Measurements from ENCODE around the gene SPEG. TPM values are rescaled to one million over a fixed set of nuclear protein-coding genes. Genes with fewer than 3 reads are reported as not detected.

The SPEG gene
- total and polyA plus RNA-seq, 4 donors: 3.7 to 15.6 (median 9.6) TPM

DNA sequence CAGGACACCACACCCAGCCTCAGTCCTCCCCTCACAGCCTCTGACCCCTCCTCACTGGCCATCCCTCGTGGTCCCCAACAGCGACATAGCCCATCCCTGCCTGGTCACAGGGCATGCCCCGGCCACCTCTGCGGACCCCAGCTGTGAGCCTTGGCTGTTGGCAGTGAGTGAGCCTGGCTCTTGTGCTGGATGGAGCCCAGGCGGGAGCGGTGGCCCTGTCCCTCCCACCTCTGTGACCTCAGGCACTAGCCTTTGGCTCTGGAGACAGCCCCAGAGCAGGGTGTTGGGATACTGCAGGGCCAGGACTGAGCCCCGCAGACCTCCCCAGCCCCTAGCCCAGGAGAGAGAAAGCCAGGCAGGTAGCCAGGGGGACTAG is 8.6 kb upstream of the SPEG start:
- WGBS, 2 donors: 78 to 92% methylated on average over 7 of the region's 7 CpGs
- Histone ChIP-seq H3K4me3 (no peak overlapping the region), H3K36me3 (ENCODE audit: control insufficient read depth in 4 of 4, insufficient read depth in 4 of 4, low read length in 4 of 4) (no peaks in the 10 kb centered on the region), H3K9me3 (ENCODE audit: control insufficient read depth in 4 of 4, insufficient read depth in 3 of 4, low read length in 3 of 4) (no peaks in the 10 kb centered on the region), H3K27ac (ENCODE audit: low read depth in 1 of 2, low read length in 1 of 2) (peak overlapping the region in 1 of 2 donors; percentile 41), H3K27me3 (ENCODE audit: control insufficient read depth in 3 of 3, insufficient read depth in 3 of 3, low read length in 2 of 3) (no peaks in the 10 kb centered on the region), H3K9ac (ENCODE audit: insufficient read depth in 1 of 2, low read length in 2 of 2) (no peak overlapping the region), H3K4me1 (ENCODE audit: control insufficient read depth in 5 of 5, insufficient read depth in 5 of 5, low read length in 5 of 5) (peaks cover 0 to 16% (median 4%) of the 10 kb centered on the region in 5 donors)
- ATAC-seq (ENCODE audit: insufficient read depth, low FRiP score) (no peak), DNase-seq (no peak)
- TF ChIP-seq, protein P1, sequence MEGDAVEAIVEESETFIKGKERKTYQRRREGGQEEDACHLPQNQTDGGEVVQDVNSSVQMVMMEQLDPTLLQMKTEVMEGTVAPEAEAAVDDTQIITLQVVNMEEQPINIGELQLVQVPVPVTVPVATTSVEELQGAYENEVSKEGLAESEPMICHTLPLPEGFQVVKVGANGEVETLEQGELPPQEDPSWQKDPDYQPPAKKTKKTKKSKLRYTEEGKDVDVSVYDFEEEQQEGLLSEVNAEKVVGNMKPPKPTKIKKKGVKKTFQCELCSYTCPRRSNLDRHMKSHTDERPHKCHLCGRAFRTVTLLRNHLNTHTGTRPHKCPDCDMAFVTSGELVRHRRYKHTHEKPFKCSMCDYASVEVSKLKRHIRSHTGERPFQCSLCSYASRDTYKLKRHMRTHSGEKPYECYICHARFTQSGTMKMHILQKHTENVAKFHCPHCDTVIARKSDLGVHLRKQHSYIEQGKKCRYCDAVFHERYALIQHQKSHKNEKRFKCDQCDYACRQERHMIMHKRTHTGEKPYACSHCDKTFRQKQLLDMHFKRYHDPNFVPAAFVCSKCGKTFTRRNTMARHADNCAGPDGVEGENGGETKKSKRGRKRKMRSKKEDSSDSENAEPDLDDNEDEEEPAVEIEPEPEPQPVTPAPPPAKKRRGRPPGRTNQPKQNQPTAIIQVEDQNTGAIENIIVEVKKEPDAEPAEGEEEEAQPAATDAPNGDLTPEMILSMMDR (IDR thresholded peaks at IDR 0.05; ENCODE audit: control extremely low read depth, extremely low read depth): no peak

DNA sequence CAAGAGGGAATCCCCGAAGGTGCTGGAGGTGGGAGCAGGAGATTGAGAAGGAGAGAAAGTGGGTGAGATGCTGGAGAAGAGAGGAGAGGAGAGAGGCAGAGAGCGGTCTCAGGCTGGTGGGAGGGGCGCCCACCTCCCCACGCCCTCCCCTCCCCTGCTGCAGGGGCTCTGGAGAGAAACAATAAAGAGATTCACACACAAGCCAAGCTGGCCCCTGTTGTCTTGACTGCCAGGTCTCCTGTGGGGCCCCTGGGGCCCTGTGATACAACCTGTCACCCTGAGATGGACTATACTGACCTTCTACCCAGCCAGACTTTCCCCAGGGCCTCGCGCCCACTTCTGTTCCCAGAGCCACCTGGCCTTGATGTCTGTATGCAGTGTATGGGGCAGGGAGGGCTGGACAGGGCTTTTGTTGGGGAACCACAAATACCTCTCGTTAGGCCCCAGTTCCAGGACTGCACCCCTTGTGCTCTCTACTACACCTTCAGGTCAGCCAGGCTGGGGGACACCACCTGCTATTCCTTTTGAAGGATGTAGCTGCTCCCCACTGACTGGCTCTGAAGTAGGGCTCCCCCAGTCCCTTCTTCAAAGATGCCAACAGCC is 8.0 kb upstream of the SPEG start:
- no peaks in the 10 kb centered on the region for H3K9me3 ChIP-seq (ENCODE audit: control insufficient read depth in 4 of 4, insufficient read depth in 3 of 4, low read length in 3 of 4)
- H3K27ac ChIP-seq (ENCODE audit: low read depth in 1 of 2, low read length in 1 of 2): peak overlapping the region in 1 of 2 donors; percentile 41
- peaks cover 0 to 16% (median 4%) of the 10 kb centered on the region in 5 donors for H3K4me1 ChIP-seq (ENCODE audit: control insufficient read depth in 5 of 5, insufficient read depth in 5 of 5, low read length in 5 of 5)
- no peak overlapping the region for H3K4me3 ChIP-seq
- ATAC-seq (ENCODE audit: insufficient read depth, low FRiP score) (no peak), DNase-seq (no peak)
- H3K9ac ChIP-seq (ENCODE audit: insufficient read depth in 1 of 2, low read length in 2 of 2): no peak overlapping the region
- 88 to 91% methylated on average over 7 of the region's 7 CpGs for WGBS, 2 donors
- TF ChIP-seq, protein P1 (IDR thresholded peaks at IDR 0.05; ENCODE audit: control extremely low read depth, extremely low read depth): no peak
- H3K27me3 ChIP-seq (ENCODE audit: control insufficient read depth in 3 of 3, insufficient read depth in 3 of 3, low read length in 2 of 3): no peaks in the 10 kb centered on the region
- no peaks in the 10 kb centered on the region for H3K36me3 ChIP-seq (ENCODE audit: control insufficient read depth in 4 of 4, insufficient read depth in 4 of 4, low read length in 4 of 4)

GRCh38 chr2:219428469-219428868 is 6.2 kb upstream of the SPEG start:
- Histone ChIP-seq H3K27me3 (ENCODE audit: control insufficient read depth in 3 of 3, insufficient read depth in 3 of 3, low read length in 2 of 3) (no peaks in the 10 kb centered on the region), H3K4me3 (no peak overlapping the region), H3K4me1 (ENCODE audit: control insufficient read depth in 5 of 5, insufficient read depth in 5 of 5, low read length in 5 of 5) (peaks cover 0 to 16% (median 4%) of the 10 kb centered on the region in 5 donors), H3K9me3 (ENCODE audit: control insufficient read depth in 4 of 4, insufficient read depth in 3 of 4, low read length in 3 of 4) (no peaks in the 10 kb centered on the region), H3K27ac (ENCODE audit: low read depth in 1 of 2, low read length in 1 of 2) (peak overlapping the region in 1 of 2 donors; percentile 35), H3K9ac (ENCODE audit: insufficient read depth in 1 of 2, low read length in 2 of 2) (no peak overlapping the region), H3K36me3 (ENCODE audit: control insufficient read depth in 4 of 4, insufficient read depth in 4 of 4, low read length in 4 of 4) (no peaks in the 10 kb centered on the region)
- no peak for DNase-seq
- ATAC-seq (ENCODE audit: insufficient read depth, low FRiP score): no peak
- TF ChIP-seq, protein P1 (IDR thresholded peaks at IDR 0.05; ENCODE audit: control extremely low read depth, extremely low read depth): no peak
